GM12878 (cell line): ENCODE results near the gene PLEKHM3. TPM values are rescaled to one million over a fixed set of nuclear protein-coding genes. Genes with fewer than 3 reads are reported as not detected.

Experiments
- ATAC-seq: fragments of 200-7000 bp; cut with Tn5 transposase; 3 replicates; pipeline ENCODE4 v1.9.1; 2020; ENCODE audit warnings: mild to moderate bottlenecking, moderate library complexity
- BruUV-seq: library from RNA; stranded (reverse); fragments of 400-500 nt; replicated peaks from 2 replicates; lab custom pipeline; 2021; lab: Mats Ljungman, UMichigan
- CTCF ChIA-PET: fragments of 300-600 bp; sonication (Branson Sonifier 250); formaldehyde crosslinking; extraction: SDS; loops from one replicate; lab custom pipeline; 2021; ENCODE audit warnings: inconsistent platforms; lab: Yijun Ruan, JAX
- POLR2A ChIA-PET: fragments of 350-600 bp; formaldehyde crosslinking; extraction: SDS; loops from one replicate; lab custom pipeline; 2021; ENCODE audit warnings: inconsistent platforms; lab: Charles Lee
- RAD21 ChIA-PET: fragments of 300-600 bp; sonication (Branson Sonifier 250); formaldehyde crosslinking; loops from one replicate; lab custom pipeline; 2023; ENCODE audit warnings: antibody characterized with exemption; ENCODE audit not compliant: unreplicated experiment; lab: Charles Lee
- SMC1A ChIA-PET: fragments of 300-600 bp; sonication (Branson Sonifier 250); formaldehyde crosslinking; loops from one replicate; lab custom pipeline; 2023; ENCODE audit not compliant: unreplicated experiment, uncharacterized antibody; lab: Charles Lee
- DNase-seq: peaks from one replicate; pipeline ENCODE4 v3.0.0-alpha.2; 2011; ENCODE audit warnings: low read depth, low spot score
- FAIRE-seq: peaks from 3 replicates; lab custom pipeline; 2011; peaks lifted over from hg19 to GRCh38; lab: Jason Lieb, UNC
- H2AFZ ChIP-seq: 2 replicates; pipeline ENCODE4 v1.6.0; 2011; ENCODE audit warnings: low read depth, low read length, control low read depth; ENCODE audit not compliant: control insufficient read depth
- H3K27ac ChIP-seq: 2 replicates; pipeline ENCODE4 v1.5.1; 2011; ENCODE audit warnings: control low read depth; ENCODE audit not compliant: control insufficient read depth, insufficient read depth
- H3K27me3 ChIP-seq, 2 experiments: replicated peaks in 1 of 2; 2 replicates each; pipeline versions ENCODE4 v1.6.0 to v1.6.1; 2011; ENCODE audit warnings: low read length in 1 of 2; ENCODE audit not compliant: control insufficient read depth in 2 of 2, insufficient read depth in 2 of 2
- H3K36me3 ChIP-seq, 2 experiments: 2 replicates each; pipeline ENCODE4 v1.5.1; 2011; ENCODE audit warnings: low read length in 1 of 2; ENCODE audit not compliant: control insufficient read depth in 2 of 2, insufficient read depth in 2 of 2
- H3K4me1 ChIP-seq: 2 replicates; pipeline ENCODE4 v1.6.1; 2011; ENCODE audit warnings: mild to moderate bottlenecking, low read length, moderate library complexity, mixed read lengths; ENCODE audit not compliant: control insufficient read depth, insufficient read depth
- H3K4me2 ChIP-seq: 2 replicates; pipeline ENCODE4 v1.6.0; 2011; ENCODE audit warnings: control low read depth; ENCODE audit not compliant: control insufficient read depth, insufficient read depth
- H3K4me3 ChIP-seq: fragments of 200-600 bp; sonication (generic); 2 replicates; pipeline ENCODE4 v1.5.1; 2016
- H3K79me2 ChIP-seq: 2 replicates; pipeline ENCODE4 v1.6.0; 2011; ENCODE audit warnings: low read length; ENCODE audit not compliant: control insufficient read depth, insufficient read depth
- H3K9ac ChIP-seq: 2 replicates; pipeline ENCODE4 v1.8.0; 2011; ENCODE audit warnings: low read length, control low read depth, mixed read lengths; ENCODE audit not compliant: control insufficient read depth, insufficient read depth
- H3K9me3 ChIP-seq: replicated peaks from 3 replicates; pipeline ENCODE4 v1.5.1; 2011; ENCODE audit warnings: mild to moderate bottlenecking, low read length; ENCODE audit not compliant: control insufficient read depth, insufficient read depth
- H4K20me1 ChIP-seq: 2 replicates; pipeline ENCODE4 v1.6.0; 2011; ENCODE audit not compliant: control insufficient read depth, insufficient read depth
- CBX3 ChIP-seq: fragments of 200-600 bp; sonication (generic); IDR thresholded peaks from 2 replicates; pipeline ENCODE4 v1.6.1; 2016; ENCODE audit warnings: low read depth, borderline replicate concordance
- MEF2A ChIP-seq: IDR thresholded peaks from 2 replicates; pipeline ENCODE4 v1.6.1; 2011; ENCODE audit warnings: low read depth, mild to moderate bottlenecking, low read length, moderate library complexity; ENCODE audit not compliant: insufficient read depth
- NBN ChIP-seq: fragments of 450-650 bp; IDR thresholded peaks from 2 replicates; pipeline ENCODE4 v1.6.1; 2016
- NFYB ChIP-seq: IDR thresholded peaks from 2 replicates; pipeline ENCODE4 v1.6.1; 2011; ENCODE audit warnings: low read depth, mild to moderate bottlenecking, low read length, improper control_type of control experiment, moderate library complexity; ENCODE audit not compliant: insufficient read depth
- RBBP5 ChIP-seq: fragments of 200-600 bp; sonication (generic); conservative IDR thresholded peaks from 2 replicates; pipeline ENCODE4 v1.6.1; 2016
- SIN3A ChIP-seq: IDR thresholded peaks from 2 replicates; pipeline ENCODE4 v1.6.1; 2012; ENCODE audit warnings: low read depth, low read length, improper control_type of control experiment
- TARDBP ChIP-seq: IDR thresholded peaks from 2 replicates; pipeline ENCODE4 v1.6.1; 2016; ENCODE audit warnings: borderline replicate concordance
- ZNF207 ChIP-seq: fragments of 450-650 bp; IDR thresholded peaks from 2 replicates; pipeline ENCODE4 v1.6.1; 2014; ENCODE audit warnings: antibody characterized with exemption, mild to moderate bottlenecking, borderline replicate concordance
- ZSCAN29 ChIP-seq: fragments of 450-650 bp; IDR thresholded peaks from 2 replicates; pipeline ENCODE4 v1.6.1; 2017; ENCODE audit warnings: mild to moderate bottlenecking, moderate library complexity
- WGBS: methylation state at CpG from one replicate; pipeline ENCODE4 v1.1.6; 2016; ENCODE audit warnings: low lambda C conversion rate; ENCODE audit not compliant: insufficient replicate concordance, insufficient coverage; ENCODE audit errors: missing lambda C conversion rate; 5-methylcytosine and 5-hydroxymethylcytosine counted together
- in situ Hi-C: fragments of 300-500 bp; cut with MboI; formaldehyde crosslinking; loops from 9 replicates; pipeline ENCODE4 v1.14.3; 2018; ENCODE audit warnings: mixed read lengths
- intact Hi-C: fragments of 100-400 bp; cut with micrococcal nuclease; formaldehyde crosslinking; loops from one replicate; pipeline ENCODE4 v1.14.2; 2022; ENCODE audit not compliant: unreplicated experiment
- polyA plus RNA-seq, 11 experiments: library from polyadenylated mRNA; depleted of rRNA in 4 of 11; unstranded in 6 of 11; stranded (reverse) in 5 of 11; fragments of >200 nt; fragmentation: Nextera tagmentation in 4 of 11; fragmentation: Illumina TruSeq in 1 of 11; extraction: Ambion mirVana in 4 of 11; extraction: Trizol in 1 of 11; gene quantifications; 1 replicate in 1 of 11; 2 replicates in 10 of 11; pipeline versions ENCODE4 v1.2.1 to v1.2.3, GENCODE V29; 2011 to 2016; ENCODE audit warnings: inconsistent platforms in 2 of 11, missing spikeins in 2 of 11, low read depth in 1 of 11
- total RNA-seq, 4 experiments: library from RNA; depleted of rRNA in 3 of 4; stranded (reverse); fragments of >200 nt in 3 of 4; fragmentation: Illumina TruSeq in 1 of 4; extraction: Trizol in 1 of 4; gene quantifications; 2 replicates each; pipeline versions ENCODE4 v1.2.1 to v1.2.3, GENCODE V29; 2013 to 2021
- TF ChIP-seq, protein P1 (sequence below): fragments of 450-650 bp; IDR thresholded peaks from 2 replicates; pipeline ENCODE4 v1.6.1; 2016; ENCODE audit warnings: mild to moderate bottlenecking
- TF ChIP-seq, protein P2 (sequence below): fragments of 450-650 bp; conservative IDR thresholded peaks from 2 replicates; pipeline ENCODE4 v1.6.1; 2017; ENCODE audit warnings: mild to moderate bottlenecking, moderate library complexity
- TF ChIP-seq, protein P3 (sequence below): fragments of 450-650 bp; IDR thresholded peaks from 2 replicates; pipeline ENCODE4 v1.6.1; 2016; ENCODE audit warnings: mild to moderate bottlenecking
- TF ChIP-seq, protein P4 (sequence below): fragments of 450-650 bp; IDR thresholded peaks from 2 replicates; pipeline ENCODE4 v1.6.1; 2016; ENCODE audit warnings: mild to moderate bottlenecking, moderate library complexity, borderline replicate concordance

PLEKHM3 gene
- total and polyA plus RNA-seq, 10 of the 15 experiments (the other 5 are each of a cell fraction or from before 2014, with no cell fraction given): 1.4 to 5.6 (median 3.0) TPM

DNA sequence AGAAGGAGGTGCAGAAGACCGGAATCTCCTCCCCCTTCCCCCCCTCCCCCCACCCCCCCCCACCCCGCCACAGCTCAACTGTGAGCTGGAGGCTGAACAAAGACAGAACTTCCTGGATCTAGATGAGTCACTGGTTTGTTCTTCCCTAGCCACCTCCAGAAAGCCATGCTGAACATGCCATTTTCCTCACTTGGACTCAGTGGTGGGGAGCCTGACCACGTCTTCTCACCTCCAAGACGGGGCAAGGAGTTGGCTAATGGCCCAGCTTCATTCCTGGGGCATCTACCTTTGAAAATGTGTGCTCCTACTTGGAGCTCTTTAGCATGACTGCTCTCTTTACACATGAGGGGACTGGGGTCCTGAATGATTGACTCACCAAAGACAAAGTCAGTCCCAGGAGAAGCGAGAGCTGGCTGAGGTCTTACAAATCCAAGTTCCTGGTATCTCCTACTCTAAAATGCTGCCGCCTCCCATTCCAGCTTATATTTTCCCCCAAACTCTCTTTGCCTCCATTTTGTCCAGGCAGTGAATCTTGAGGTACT, 233.0 kb downstream of the PLEKHM3 start:
- ATAC-seq: peak; percentile 31
- in situ Hi-C loops (no loop called here), intact Hi-C loops (no loop called here)
- ChIA-PET SMC1A (interaction anchor here (1.0 to 1.5 kb wide), 8 partner anchors 10 to 233 kb away, joined by 3 to 5 read pairs (median 3); partner anchors contain the start of gene PLEKHM3), CTCF (interaction anchor here (0.6 to 1.3 kb wide), 4 partner anchors 8 to 184 kb away, joined by 3 to 5 read pairs (median 4); no protein-coding TSS in a partner anchor), POLR2A (interaction anchor here (0.5 to 1.1 kb wide), 3 partner anchors 8 to 26 kb away, joined by 3 to 5 read pairs (median 4); no protein-coding TSS in a partner anchor), RAD21 (interaction anchor here (0.5 kb wide), 1 partner anchor 26 kb away, joined by 3 read pairs; no protein-coding TSS in a partner anchor)
- Histone ChIP-seq H3K4me3 (no peak overlapping the region), H3K27ac (no peak overlapping the region), H3K36me3 (no peaks in the 10 kb centered on the region), H3K27me3 (no peaks in the 10 kb centered on the region), H3K4me1 (no peaks in the 10 kb centered on the region; the same call in 1 of the 2 replicates), H2AFZ (peak overlapping the region; percentile 74), H3K4me2 (no peak overlapping the region), H3K79me2 (no peaks in the 10 kb centered on the region), H3K9ac (no peak overlapping the region), H4K20me1 (no peaks in the 10 kb centered on the region), H3K9me3 (no peaks in the 10 kb centered on the region)
- no peak for DNase-seq
- FAIRE-seq: no peak
- no TSS peak for BruUV-seq
- 56% methylated on average over 5 of the region's 6 CpGs for WGBS
- TF ChIP-seq, protein P1, sequence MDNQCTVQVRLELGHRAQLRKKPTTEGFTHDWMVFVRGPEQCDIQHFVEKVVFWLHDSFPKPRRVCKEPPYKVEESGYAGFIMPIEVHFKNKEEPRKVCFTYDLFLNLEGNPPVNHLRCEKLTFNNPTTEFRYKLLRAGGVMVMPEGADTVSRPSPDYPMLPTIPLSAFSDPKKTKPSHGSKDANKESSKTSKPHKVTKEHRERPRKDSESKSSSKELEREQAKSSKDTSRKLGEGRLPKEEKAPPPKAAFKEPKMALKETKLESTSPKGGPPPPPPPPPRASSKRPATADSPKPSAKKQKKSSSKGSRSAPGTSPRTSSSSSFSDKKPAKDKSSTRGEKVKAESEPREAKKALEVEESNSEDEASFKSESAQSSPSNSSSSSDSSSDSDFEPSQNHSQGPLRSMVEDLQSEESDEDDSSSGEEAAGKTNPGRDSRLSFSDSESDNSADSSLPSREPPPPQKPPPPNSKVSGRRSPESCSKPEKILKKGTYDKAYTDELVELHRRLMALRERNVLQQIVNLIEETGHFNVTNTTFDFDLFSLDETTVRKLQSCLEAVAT: no peak
- TF ChIP-seq ZNF207: no peak
- TF ChIP-seq TARDBP: no peak
- no peak for TF ChIP-seq SIN3A
- TF ChIP-seq, protein P2, sequence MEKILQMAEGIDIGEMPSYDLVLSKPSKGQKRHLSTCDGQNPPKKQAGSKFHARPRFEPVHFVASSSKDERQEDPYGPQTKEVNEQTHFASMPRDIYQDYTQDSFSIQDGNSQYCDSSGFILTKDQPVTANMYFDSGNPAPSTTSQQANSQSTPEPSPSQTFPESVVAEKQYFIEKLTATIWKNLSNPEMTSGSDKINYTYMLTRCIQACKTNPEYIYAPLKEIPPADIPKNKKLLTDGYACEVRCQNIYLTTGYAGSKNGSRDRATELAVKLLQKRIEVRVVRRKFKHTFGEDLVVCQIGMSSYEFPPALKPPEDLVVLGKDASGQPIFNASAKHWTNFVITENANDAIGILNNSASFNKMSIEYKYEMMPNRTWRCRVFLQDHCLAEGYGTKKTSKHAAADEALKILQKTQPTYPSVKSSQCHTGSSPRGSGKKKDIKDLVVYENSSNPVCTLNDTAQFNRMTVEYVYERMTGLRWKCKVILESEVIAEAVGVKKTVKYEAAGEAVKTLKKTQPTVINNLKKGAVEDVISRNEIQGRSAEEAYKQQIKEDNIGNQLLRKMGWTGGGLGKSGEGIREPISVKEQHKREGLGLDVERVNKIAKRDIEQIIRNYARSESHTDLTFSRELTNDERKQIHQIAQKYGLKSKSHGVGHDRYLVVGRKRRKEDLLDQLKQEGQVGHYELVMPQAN: no peak
- TF ChIP-seq NBN: no peak
- TF ChIP-seq MEF2A: no peak
- no peak for TF ChIP-seq NFYB
- no peak for TF ChIP-seq ZSCAN29
- TF ChIP-seq RBBP5: no peak
- TF ChIP-seq, protein P3, sequence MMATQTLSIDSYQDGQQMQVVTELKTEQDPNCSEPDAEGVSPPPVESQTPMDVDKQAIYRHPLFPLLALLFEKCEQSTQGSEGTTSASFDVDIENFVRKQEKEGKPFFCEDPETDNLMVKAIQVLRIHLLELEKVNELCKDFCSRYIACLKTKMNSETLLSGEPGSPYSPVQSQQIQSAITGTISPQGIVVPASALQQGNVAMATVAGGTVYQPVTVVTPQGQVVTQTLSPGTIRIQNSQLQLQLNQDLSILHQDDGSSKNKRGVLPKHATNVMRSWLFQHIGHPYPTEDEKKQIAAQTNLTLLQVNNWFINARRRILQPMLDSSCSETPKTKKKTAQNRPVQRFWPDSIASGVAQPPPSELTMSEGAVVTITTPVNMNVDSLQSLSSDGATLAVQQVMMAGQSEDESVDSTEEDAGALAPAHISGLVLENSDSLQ: no peak
- TF ChIP-seq, protein P4, sequence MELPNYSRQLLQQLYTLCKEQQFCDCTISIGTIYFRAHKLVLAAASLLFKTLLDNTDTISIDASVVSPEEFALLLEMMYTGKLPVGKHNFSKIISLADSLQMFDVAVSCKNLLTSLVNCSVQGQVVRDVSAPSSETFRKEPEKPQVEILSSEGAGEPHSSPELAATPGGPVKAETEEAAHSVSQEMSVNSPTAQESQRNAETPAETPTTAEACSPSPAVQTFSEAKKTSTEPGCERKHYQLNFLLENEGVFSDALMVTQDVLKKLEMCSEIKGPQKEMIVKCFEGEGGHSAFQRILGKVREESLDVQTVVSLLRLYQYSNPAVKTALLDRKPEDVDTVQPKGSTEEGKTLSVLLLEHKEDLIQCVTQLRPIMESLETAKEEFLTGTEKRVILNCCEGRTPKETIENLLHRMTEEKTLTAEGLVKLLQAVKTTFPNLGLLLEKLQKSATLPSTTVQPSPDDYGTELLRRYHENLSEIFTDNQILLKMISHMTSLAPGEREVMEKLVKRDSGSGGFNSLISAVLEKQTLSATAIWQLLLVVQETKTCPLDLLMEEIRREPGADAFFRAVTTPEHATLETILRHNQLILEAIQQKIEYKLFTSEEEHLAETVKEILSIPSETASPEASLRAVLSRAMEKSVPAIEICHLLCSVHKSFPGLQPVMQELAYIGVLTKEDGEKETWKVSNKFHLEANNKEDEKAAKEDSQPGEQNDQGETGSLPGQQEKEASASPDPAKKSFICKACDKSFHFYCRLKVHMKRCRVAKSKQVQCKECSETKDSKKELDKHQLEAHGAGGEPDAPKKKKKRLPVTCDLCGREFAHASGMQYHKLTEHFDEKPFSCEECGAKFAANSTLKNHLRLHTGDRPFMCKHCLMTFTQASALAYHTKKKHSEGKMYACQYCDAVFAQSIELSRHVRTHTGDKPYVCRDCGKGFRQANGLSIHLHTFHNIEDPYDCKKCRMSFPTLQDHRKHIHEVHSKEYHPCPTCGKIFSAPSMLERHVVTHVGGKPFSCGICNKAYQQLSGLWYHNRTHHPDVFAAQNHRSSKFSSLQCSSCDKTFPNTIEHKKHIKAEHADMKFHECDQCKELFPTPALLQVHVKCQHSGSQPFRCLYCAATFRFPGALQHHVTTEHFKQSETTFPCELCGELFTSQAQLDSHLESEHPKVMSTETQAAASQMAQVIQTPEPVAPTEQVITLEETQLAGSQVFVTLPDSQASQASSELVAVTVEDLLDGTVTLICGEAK: no peak
- TF ChIP-seq CBX3: no peak
